Liver (tissue), 9 donors: ENCODE measurements around the gene HPS5. TPM values are rescaled to one million over a fixed set of nuclear protein-coding genes. Genes with fewer than 3 reads are reported as not detected.

Source experiments
- DNase-seq: peaks from one replicate; pipeline ENCODE4 v3.0.0-alpha.2; 2017; ENCODE audit warnings: low spot score
- H3K27ac ChIP-seq, 2 donors: one replicate each; pipeline ENCODE4 v1.7.0; 2013; ENCODE audit warnings: inconsistent platforms in 2 of 2, low read length in 2 of 2, control low read depth in 1 of 2, low read depth in 1 of 2, mild to moderate bottlenecking in 1 of 2
- H3K27me3 ChIP-seq, 4 donors: one replicate each; pipeline versions ENCODE4 v1.6.1 to v1.7.0; 2013; ENCODE audit warnings: low read length in 3 of 4, inconsistent platforms in 1 of 4, mild to moderate bottlenecking in 1 of 4, moderate library complexity in 1 of 4; ENCODE audit not compliant: control insufficient read depth in 4 of 4, insufficient read depth in 4 of 4
- H3K36me3 ChIP-seq, 4 donors: one replicate each; pipeline versions ENCODE4 v1.6.1 to v1.7.0; 2013; ENCODE audit warnings: low read length in 3 of 4, mild to moderate bottlenecking in 3 of 4, low read depth in 1 of 4, moderate library complexity in 1 of 4; ENCODE audit not compliant: control insufficient read depth in 4 of 4, insufficient read depth in 3 of 4
- H3K4me1 ChIP-seq, 4 donors: one replicate each; pipeline versions ENCODE4 v1.6.1 to v1.7.0; 2013; ENCODE audit warnings: low read length in 3 of 4, mild to moderate bottlenecking in 3 of 4, moderate library complexity in 1 of 4; ENCODE audit not compliant: control insufficient read depth in 4 of 4, insufficient read depth in 4 of 4
- H3K4me3 ChIP-seq, 3 donors: one replicate each; pipeline versions ENCODE4 v1.6.1 to v1.7.0; 2013; ENCODE audit warnings: low read length in 3 of 3, control low read depth in 1 of 3, low read depth in 1 of 3, mild to moderate bottlenecking in 1 of 3
- H3K9ac ChIP-seq, 2 donors: one replicate each; pipeline ENCODE4 v1.7.0; 2013; ENCODE audit warnings: low read length in 2 of 2, mild to moderate bottlenecking in 2 of 2, moderate library complexity in 2 of 2, control low read depth in 1 of 2, low read depth in 1 of 2
- H3K9me3 ChIP-seq, 4 donors: one replicate each; pipeline versions ENCODE4 v1.6.1 to v1.7.0; 2013; ENCODE audit warnings: low read length in 3 of 4; ENCODE audit not compliant: control insufficient read depth in 4 of 4
- CTCF ChIP-seq: fragments of 150-350 bp; IDR thresholded peaks from 2 replicates; pipeline ENCODE4 v1.5.1; 2017; ENCODE audit warnings: improper control_type of control experiment, low read depth, low read length; ENCODE audit not compliant: missing input control
- EGR1 ChIP-seq, 2 donors: IDR thresholded peaks; 2 replicates each; pipeline ENCODE4 v1.6.1; 2016 to 2018; ENCODE audit warnings: antibody characterized with exemption in 2 of 2, low read depth in 2 of 2
- FOXA1 ChIP-seq: IDR thresholded peaks from 2 replicates; pipeline ENCODE4 v1.6.1; 2016; ENCODE audit warnings: antibody characterized with exemption
- FOXA2 ChIP-seq: IDR thresholded peaks from 2 replicates; pipeline ENCODE4 v1.6.1; 2016; ENCODE audit warnings: antibody characterized with exemption
- GABPA ChIP-seq, 2 donors: IDR thresholded peaks in 1 of 2; conservative IDR thresholded peaks in 1 of 2; 2 replicates each; pipeline ENCODE4 v1.6.1; 2016; ENCODE audit warnings: antibody characterized with exemption in 2 of 2, mild to moderate bottlenecking in 1 of 2, moderate library complexity in 1 of 2
- HNF4A ChIP-seq, 2 donors: conservative IDR thresholded peaks; 2 replicates each; pipeline ENCODE4 v1.6.1; 2016; ENCODE audit warnings: antibody characterized with exemption in 2 of 2, mild to moderate bottlenecking in 2 of 2
- MAX ChIP-seq: IDR thresholded peaks from 2 replicates; pipeline ENCODE4 v1.6.1; 2016; ENCODE audit warnings: antibody characterized with exemption
- NR2F2 ChIP-seq: IDR thresholded peaks from 2 replicates; pipeline ENCODE4 v1.6.1; 2016; ENCODE audit warnings: antibody characterized with exemption
- REST ChIP-seq: IDR thresholded peaks from 2 replicates; pipeline ENCODE4 v1.6.1; 2016; ENCODE audit warnings: antibody characterized with exemption, mild to moderate bottlenecking
- RXRA ChIP-seq, 2 donors: IDR thresholded peaks; 2 replicates each; pipeline ENCODE4 v1.6.1; 2017 to 2018; ENCODE audit warnings: antibody characterized with exemption in 2 of 2, mild to moderate bottlenecking in 1 of 2
- SP1 ChIP-seq: IDR thresholded peaks from 2 replicates; pipeline ENCODE4 v1.6.1; 2018; ENCODE audit warnings: antibody characterized with exemption, mild to moderate bottlenecking
- TAF1 ChIP-seq: conservative IDR thresholded peaks from 2 replicates; pipeline ENCODE4 v1.6.1; 2016; ENCODE audit warnings: antibody characterized with exemption, mild to moderate bottlenecking
- YY1 ChIP-seq: IDR thresholded peaks from 2 replicates; pipeline ENCODE4 v1.6.1; 2016; ENCODE audit warnings: antibody characterized with exemption, mild to moderate bottlenecking
- ZBTB33 ChIP-seq: IDR thresholded peaks from 2 replicates; pipeline ENCODE4 v1.6.1; 2016; ENCODE audit warnings: antibody characterized with exemption
- WGBS: extraction: QIAGEN DNeasy Blood & Tissue Kit; methylation state at CpG from one replicate; pipeline ENCODE4 v1.1.7; 2013; 5-methylcytosine and 5-hydroxymethylcytosine counted together
- polyA plus RNA-seq, 2 donors: library from polyadenylated mRNA; stranded (reverse) in 1 of 2; unstranded in 1 of 2; fragments of 200-250 nt in 1 of 2; fragments of >200 nt in 1 of 2; fragmentation: Nextera tagmentation in 1 of 2; extraction: Ambion mirVana in 1 of 2; gene quantifications; one replicate each; pipeline versions ENCODE4 v1.2.1 to v1.2.3, GENCODE V29; 2013 to 2015
- total RNA-seq, 2 donors: library from RNA; depleted of rRNA; stranded (reverse); fragments of >200 nt; gene quantifications; one replicate each; pipeline ENCODE4 v1.2.3, GENCODE V29; 2014
- donor health status: healthy.
- donor health status: healthy.
- donor health status: healthy.
- donor health status: healthy.
- donor health status: healthy.

HPS5 gene
- total and polyA plus RNA-seq, 4 donors: 15.7 to 134 (median 24.2) TPM

- TF ChIP-seq CTCF (no peak), GABPA (IDR thresholded peaks at IDR 0.05 in 1 of 2, conservative IDR thresholded peaks at IDR 0.05 in 1 of 2) (no peak), FOXA1 (no peak), ZBTB33 (no peak), TAF1 (no peak), MAX (no peak), RXRA (IDR thresholded peaks at IDR 0.05) (no peak)
Observed at GRCh38 chr11:18295316-18295715, 26.6 kb downstream of the HPS5 start (continued).

- 96% methylated on average over 5 of the region's 5 CpGs for WGBS
- no peak overlapping the region for H3K9ac ChIP-seq
Observed at GRCh38 chr11:18294862-18295261, 27.1 kb downstream of the HPS5 start.

More at GRCh38 chr11:18294862-18295261, 27.1 kb downstream of the HPS5 start:
- no peaks in the 10 kb centered on the region for H3K9me3 ChIP-seq
- no peak for TF ChIP-seq HNF4A (conservative IDR thresholded peaks at IDR 0.05)
- TF ChIP-seq EGR1 (IDR thresholded peaks at IDR 0.05; ENCODE audit: low read depth in 2 of 2): no peak
- no peak for TF ChIP-seq FOXA2
- no peak for TF ChIP-seq REST
- no peak for TF ChIP-seq FOXA1
- TF ChIP-seq RXRA (IDR thresholded peaks at IDR 0.05): no peak
- TF ChIP-seq YY1: no peak
- no peak for TF ChIP-seq ZBTB33
- no peak for TF ChIP-seq GABPA (IDR thresholded peaks at IDR 0.05 in 1 of 2, conservative IDR thresholded peaks at IDR 0.05 in 1 of 2)
- TF ChIP-seq MAX: no peak
- no peak for TF ChIP-seq TAF1
- TF ChIP-seq SP1: no peak
- no peak for TF ChIP-seq CTCF
- TF ChIP-seq NR2F2: no peak
- DNase-seq: no peak
- H3K27ac ChIP-seq: no peak overlapping the region
- H3K36me3 ChIP-seq: peaks cover 25 to 74% (median 72%) of the 10 kb centered on the region in 4 donors
- H3K27me3 ChIP-seq: no peaks in the 10 kb centered on the region
- no peaks in the 10 kb centered on the region for H3K4me1 ChIP-seq
- no peak overlapping the region for H3K4me3 ChIP-seq
